GM23248 (cell line): ENCODE measurements around the gene BCAS1. TPM values are rescaled to one million over a fixed set of nuclear protein-coding genes. Genes with fewer than 3 reads are reported as not detected.
A peak's percentile ranks its signal among the peaks of the same experiment; 100 is the strongest.

Experiments
- DNase-seq: peaks from one replicate; pipeline ENCODE4 v3.0.0-alpha.2; 2015
- H2AFZ ChIP-seq: fragments of 200-600 bp; sonication (generic); 2 replicates; pipeline ENCODE4 v1.6.1; 2016; ENCODE audit warnings: antibody characterized with exemption
- H3F3A ChIP-seq: fragments of 200-600 bp; sonication (generic); 2 replicates; pipeline ENCODE4 v1.6.1; 2016; ENCODE audit warnings: mild to moderate bottlenecking, antibody characterized with exemption, mixed run types; ENCODE audit not compliant: insufficient read depth
- H3K27ac ChIP-seq: fragments of 200-600 bp; sonication (generic); 2 replicates; pipeline ENCODE4 v1.5.1; 2016; ENCODE audit warnings: mild to moderate bottlenecking
- H3K27me3 ChIP-seq: fragments of 200-600 bp; sonication (generic); replicated peaks from 2 replicates; pipeline ENCODE4 v1.6.1; 2016; ENCODE audit warnings: mild to moderate bottlenecking; ENCODE audit not compliant: insufficient read depth
- H3K36me3 ChIP-seq: fragments of 200-600 bp; sonication (generic); 2 replicates; pipeline ENCODE4 v1.6.1; 2016; ENCODE audit warnings: low read depth, mild to moderate bottlenecking
- H3K4me1 ChIP-seq: fragments of 200-600 bp; sonication (generic); 2 replicates; pipeline ENCODE4 v1.6.1; 2016; ENCODE audit warnings: mild to moderate bottlenecking; ENCODE audit not compliant: insufficient read depth
- H3K4me2 ChIP-seq: fragments of 200-600 bp; sonication (generic); one replicate; pipeline ENCODE4 v1.6.1; 2016; ENCODE audit warnings: mild to moderate bottlenecking; ENCODE audit not compliant: unreplicated experiment
- H3K4me3 ChIP-seq: fragments of 200-600 bp; sonication (generic); 2 replicates; pipeline ENCODE4 v1.5.1; 2016; ENCODE audit warnings: mild to moderate bottlenecking
- H3K79me2 ChIP-seq: fragments of 200-600 bp; sonication (generic); 2 replicates; pipeline ENCODE4 v1.6.1; 2016; ENCODE audit warnings: mild to moderate bottlenecking; ENCODE audit not compliant: insufficient read depth
- H3K9ac ChIP-seq: fragments of 200-600 bp; sonication (generic); 2 replicates; pipeline ENCODE4 v1.6.1; 2016; ENCODE audit warnings: mild to moderate bottlenecking
- H3K9me2 ChIP-seq: fragments of 200-600 bp; sonication (generic); 2 replicates; pipeline ENCODE4 v1.6.1; 2016; ENCODE audit warnings: mixed run types, mild to moderate bottlenecking, moderate library complexity; ENCODE audit not compliant: insufficient read depth
- H3K9me3 ChIP-seq: fragments of 200-600 bp; sonication (generic); one replicate; pipeline ENCODE4 v1.6.1; 2017; ENCODE audit warnings: low read depth
- H4K20me1 ChIP-seq: fragments of 200-600 bp; sonication (generic); 2 replicates; pipeline ENCODE4 v1.6.0; 2016; ENCODE audit not compliant: insufficient read depth
- EZH2 ChIP-seq: fragments of 200-600 bp; sonication (generic); IDR thresholded peaks from 2 replicates; pipeline ENCODE4 v1.6.1; 2018; ENCODE audit warnings: antibody characterized with exemption, mild to moderate bottlenecking; ENCODE audit not compliant: insufficient read depth, poor library complexity, severe bottlenecking
- EZH2phosphoT487 ChIP-seq: fragments of 200-600 bp; sonication (generic); IDR thresholded peaks from 2 replicates; pipeline ENCODE4 v1.6.1; 2018; ENCODE audit warnings: antibody characterized with exemption, moderate library complexity, mild to moderate bottlenecking, low read depth; ENCODE audit not compliant: insufficient read depth
- WGBS, 2 experiments: methylation state at CpG; one replicate each; pipeline ENCODE4 v1.1.6; 2015 to 2017; ENCODE audit warnings: low lambda C conversion rate in 2 of 2, low coverage in 1 of 2; ENCODE audit errors: missing lambda C conversion rate in 2 of 2; 5-methylcytosine and 5-hydroxymethylcytosine counted together
- in situ Hi-C: fragments of 300-500 bp; cut with MboI; formaldehyde crosslinking; loops from 2 replicates; pipeline ENCODE4 v1.15.0; 2020
- polyA plus RNA-seq: library from polyadenylated mRNA; unstranded; fragments of >200 nt; fragmentation: Nextera tagmentation; extraction: Ambion mirVana; gene quantifications from 2 replicates; pipeline ENCODE4 v1.2.1, GENCODE V29; 2016
- total RNA-seq: library from RNA; depleted of rRNA; stranded (reverse); fragments of >200 nt; shearing (Covaris generic); gene quantifications from 2 replicates; pipeline ENCODE4 v1.2.3, GENCODE V29; 2014

BCAS1 gene
- total and polyA plus RNA-seq, 2 experiments from 2014 or later = 0.41 TPM; not detected in 1

GRCh38 chr20:53985150-53985518 is 85.3 kb downstream of the BCAS1 start:
- 33 to 36% methylated on average over 8 of the region's 8 CpGs for WGBS, 2 experiments
- Histone ChIP-seq H3K9ac (peak overlapping the region; percentile 67), H3K4me1 (peaks cover 23% of the 10 kb centered on the region), H3K9me2 (no peaks in the 10 kb centered on the region), H4K20me1 (no peaks in the 10 kb centered on the region), H3K9me3 (no peaks in the 10 kb centered on the region), H3K4me3 (peak overlapping the region; percentile 54), H2AFZ (peak overlapping the region; percentile 74), H3F3A (peaks cover 32% of the 10 kb centered on the region), H3K27me3 (no peaks in the 10 kb centered on the region), H3K27ac (peak overlapping the region; percentile 96), H3K4me2 (peak overlapping the region; percentile 77), H3K79me2 (no peaks in the 10 kb centered on the region), H3K36me3 (no peaks in the 10 kb centered on the region)
- in situ Hi-C loops = no loop called here
- no peak for DNase-seq
- TF ChIP-seq EZH2phosphoT487 (no peak), EZH2 (no peak)

- Histone ChIP-seq H2AFZ (peak overlapping the region; percentile 74), H3K4me3 (peak overlapping the region; percentile 54), H3K4me1 (peaks cover 23% of the 10 kb centered on the region), H3K79me2 (no peaks in the 10 kb centered on the region), H3K9me2 (no peaks in the 10 kb centered on the region), H4K20me1 (no peaks in the 10 kb centered on the region), H3K27me3 (no peaks in the 10 kb centered on the region), H3K9me3 (no peaks in the 10 kb centered on the region), H3K9ac (peak overlapping the region; percentile 67), H3K27ac (peak overlapping the region; percentile 96), H3K36me3 (no peaks in the 10 kb centered on the region), H3K4me2 (peak overlapping the region; percentile 77), H3F3A (peaks cover 32% of the 10 kb centered on the region)
- 1 to 2% methylated on average over 6 of the region's 6 CpGs for WGBS, 2 experiments
- in situ Hi-C loops = no loop called here
- TF ChIP-seq EZH2 (no peak), EZH2phosphoT487 (no peak)
- peak; percentile 89 for DNase-seq
Measured at GRCh38 chr20:53984356-53985149, 85.8 kb downstream of the BCAS1 start.

- no peaks in the 10 kb centered on the region for H4K20me1 ChIP-seq
- H2AFZ ChIP-seq = no peak overlapping the region
- no peak for TF ChIP-seq EZH2
- no peak for TF ChIP-seq EZH2phosphoT487
- no peak overlapping the region for H3K4me3 ChIP-seq
- in situ Hi-C loops = no loop called here
- no peaks in the 10 kb centered on the region for H3K79me2 ChIP-seq
- H3K9me3 ChIP-seq = no peaks in the 10 kb centered on the region
- H3K9me2 ChIP-seq = no peaks in the 10 kb centered on the region
- H3K4me1 ChIP-seq = peaks cover 23% of the 10 kb centered on the region
- H3F3A ChIP-seq = peaks cover 32% of the 10 kb centered on the region
- DNase-seq = no peak
- no peak overlapping the region for H3K4me2 ChIP-seq
- no peak overlapping the region for H3K9ac ChIP-seq
- WGBS, 2 experiments = 99 to 100% methylated on average over 3 of the region's 3 CpGs
- H3K27me3 ChIP-seq = no peaks in the 10 kb centered on the region
- peak overlapping the region; percentile 96; the same call in 1 of the 2 replicates for H3K27ac ChIP-seq
- H3K36me3 ChIP-seq = no peaks in the 10 kb centered on the region
Measured at GRCh38 chr20:53983401-53983800, 87.0 kb downstream of the BCAS1 start.

GRCh38 chr20:53982624-53983023 is 87.8 kb downstream of the BCAS1 start:
- Histone ChIP-seq H3K79me2 (no peaks in the 10 kb centered on the region), H4K20me1 (no peaks in the 10 kb centered on the region), H3K9me3 (no peaks in the 10 kb centered on the region), H3K4me1 (peaks cover 23% of the 10 kb centered on the region), H3K27ac (no peak overlapping the region), H3K9me2 (no peaks in the 10 kb centered on the region), H3K36me3 (no peaks in the 10 kb centered on the region), H3K9ac (no peak overlapping the region), H3K4me2 (no peak overlapping the region), H3K27me3 (no peaks in the 10 kb centered on the region), H2AFZ (no peak overlapping the region), H3K4me3 (no peak overlapping the region), H3F3A (peaks cover 32% of the 10 kb centered on the region)
- no peak for DNase-seq
- TF ChIP-seq EZH2 = no peak
- no peak for TF ChIP-seq EZH2phosphoT487
- in situ Hi-C loops = no loop called here
- 81 to 87% methylated on average over 2 of the region's 2 CpGs for WGBS, 2 experiments
